Gastroesophageal sphincter (tissue), 3 donors: ENCODE results near the gene TBCK.

Experiments used
- CTCF ChIP-seq, 4 experiments: fragments of 200-600 bp in 2 of 4; fragments of 450-650 bp in 2 of 4; sonication (generic) in 1 of 4; IDR thresholded peaks; one replicate each; pipeline ENCODE4 v1.5.1; 2017 to 2019; ENCODE audit warnings: antibody characterized with exemption in 4 of 4, mild to moderate bottlenecking in 2 of 4, moderate library complexity in 2 of 4
- EP300 ChIP-seq: sonication (generic); formaldehyde crosslinking; IDR thresholded peaks from one replicate; pipeline ENCODE4 v1.6.1; 2017; ENCODE audit warnings: antibody characterized with exemption, mild to moderate bottlenecking
- POLR2A ChIP-seq, 2 donors: fragments of 450-650 bp; IDR thresholded peaks; one replicate each; pipeline ENCODE4 v1.6.1; 2017; ENCODE audit warnings: antibody characterized with exemption in 2 of 2, mild to moderate bottlenecking in 2 of 2, moderate library complexity in 1 of 2
- POLR2AphosphoS5 ChIP-seq: sonication (generic); formaldehyde crosslinking; IDR thresholded peaks from one replicate; pipeline ENCODE4 v1.6.1; 2017; ENCODE audit warnings: antibody characterized with exemption

- TF ChIP-seq CTCF (IDR thresholded peaks at IDR 0.05) (no peak), POLR2A (IDR thresholded peaks at IDR 0.05) (no peak), POLR2AphosphoS5 (no peak), EP300 (no peak)
Observed at GRCh38 chr4:106269711-106270110, 46.3 kb downstream of the TBCK start.
